CD4-positive, alpha-beta memory T cell (primary cell): ENCODE measurements around the gene POU2F3. TPM values are rescaled to one million over a fixed set of nuclear protein-coding genes. Genes with fewer than 3 reads are reported as not detected.

Experiments used
- CTCF ChIA-PET: fragments of 350-600 bp; sonication (Branson Sonifier 250); formaldehyde crosslinking; loops from one replicate; lab custom pipeline; 2021; ENCODE audit warnings: inconsistent platforms; ENCODE audit not compliant: partially characterized antibody; lab: Charles Lee
- POLR2A ChIA-PET: fragments of 350-600 bp; sonication (Branson Sonifier 250); formaldehyde crosslinking; loops from one replicate; lab custom pipeline; 2021; ENCODE audit not compliant: partially characterized antibody; lab: Charles Lee
- DNase-seq, 5 donors: peaks; one replicate each; pipeline versions ENCODE4 v3.0.0 to v3.0.0-alpha.2; 2020 to 2022; ENCODE audit warnings: mixed read lengths in 1 of 5
- H3K27ac ChIP-seq: one replicate; pipeline ENCODE4 v1.7.0; 2013; ENCODE audit warnings: low read depth, low read length
- H3K27me3 ChIP-seq: 2 replicates; pipeline ENCODE4 v1.7.0; 2013; ENCODE audit warnings: mild to moderate bottlenecking, low read length, moderate library complexity; ENCODE audit not compliant: insufficient read depth
- H3K36me3 ChIP-seq: 2 replicates; pipeline ENCODE4 v1.7.0; 2013; ENCODE audit warnings: mild to moderate bottlenecking, low read length, moderate library complexity; ENCODE audit not compliant: insufficient read depth
- H3K4me1 ChIP-seq: 2 replicates; pipeline ENCODE4 v1.7.0; 2013; ENCODE audit warnings: mild to moderate bottlenecking, low read length, moderate library complexity; ENCODE audit not compliant: insufficient read depth
- H3K4me3 ChIP-seq, 2 donors: one replicate each; pipeline ENCODE4 v1.7.0; 2013; ENCODE audit warnings: low read length in 2 of 2, mild to moderate bottlenecking in 1 of 2
- H3K9me3 ChIP-seq, 2 donors: one replicate each; pipeline ENCODE4 v1.7.0; 2013; ENCODE audit warnings: low read length in 2 of 2, control low read depth in 1 of 2; ENCODE audit not compliant: control insufficient read depth in 1 of 2
- H3K27ac Mint-ChIP-seq, 7 donors: one replicate each; pipeline ENCODE4 v1.8.0; 2020 to 2021; ENCODE audit warnings: mixed read lengths in 7 of 7, mild to moderate bottlenecking in 6 of 7, inconsistent platforms in 3 of 7, moderate library complexity in 3 of 7
- H3K27me3 Mint-ChIP-seq, 2 donors: one replicate each; pipeline ENCODE4 v1.8.0; 2020 to 2021; ENCODE audit warnings: mixed read lengths in 2 of 2
- H3K36me3 Mint-ChIP-seq, 2 donors: one replicate each; pipeline ENCODE4 v1.8.0; 2020 to 2021; ENCODE audit warnings: mixed read lengths in 2 of 2, inconsistent platforms in 1 of 2, mild to moderate bottlenecking in 1 of 2
- H3K4me1 Mint-ChIP-seq, 4 donors: one replicate each; pipeline ENCODE4 v1.8.0; 2020 to 2021; ENCODE audit warnings: mixed read lengths in 4 of 4, mild to moderate bottlenecking in 1 of 4
- H3K4me3 Mint-ChIP-seq, 8 donors: one replicate each; pipeline ENCODE4 v1.8.0; 2020 to 2021; ENCODE audit warnings: mixed read lengths in 8 of 8, mild to moderate bottlenecking in 7 of 8, moderate library complexity in 6 of 8, inconsistent platforms in 3 of 8
- H3K9me3 Mint-ChIP-seq, 8 donors: one replicate each; pipeline ENCODE4 v1.8.0; 2020 to 2021; ENCODE audit warnings: mixed read lengths in 8 of 8, mild to moderate bottlenecking in 5 of 8, inconsistent platforms in 3 of 8, moderate library complexity in 1 of 8
- intact Hi-C: fragments of 100-400 bp; cut with micrococcal nuclease; formaldehyde crosslinking; loops from one replicate; pipeline ENCODE4 v1.15.1; 2023
- polyA plus RNA-seq, 2 donors: library from polyadenylated mRNA; unstranded; fragments of 300-500 nt; fragmentation: Illumina TruSeq; gene quantifications; one replicate each; pipeline ENCODE4 v1.2.3, GENCODE V29; 2021
- total RNA-seq, 2 experiments: library from RNA; stranded (reverse); gene quantifications; one replicate each; pipeline ENCODE4 v1.2.3, GENCODE V29; 2021

POU2F3 gene
- total and polyA plus RNA-seq, 4 experiments from 2014 or later, result not detected

DNA sequence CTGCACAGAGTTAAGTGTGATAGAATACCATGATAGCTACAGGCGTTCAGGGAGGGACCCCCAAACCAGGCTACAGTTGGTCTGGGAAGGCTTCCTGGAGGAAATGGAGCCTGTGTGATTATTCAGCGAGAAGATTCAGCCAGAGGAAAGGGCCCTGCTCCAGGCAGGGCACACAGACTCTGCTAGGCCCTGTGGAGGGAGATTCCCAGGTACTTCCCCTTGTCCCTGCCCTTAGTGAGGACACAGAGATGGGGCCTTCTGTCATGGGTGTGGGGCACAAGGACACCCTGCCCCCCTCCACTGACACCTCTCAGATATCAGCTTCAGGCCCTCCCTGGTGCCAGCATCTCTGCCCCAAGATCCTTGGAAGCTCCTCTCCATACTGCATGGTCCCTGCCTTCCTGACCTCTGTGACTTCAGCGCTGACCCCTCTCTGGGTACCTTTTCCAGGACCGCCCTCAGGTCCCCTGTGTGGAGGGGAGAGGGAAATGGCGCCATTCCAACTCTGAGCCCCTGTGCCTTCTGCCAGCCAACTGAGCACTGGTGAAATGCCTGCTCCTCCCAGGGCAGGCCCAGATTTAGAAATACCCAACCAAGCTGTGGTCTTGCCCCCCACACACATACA is 12.6 kb upstream of the POU2F3 start:
- intact Hi-C loops, result no loop called here
- no peak overlapping the region for H3K4me3 ChIP-seq
- H3K27me3 ChIP-seq, result no peaks in the 10 kb centered on the region
- H3K36me3 Mint-ChIP-seq, result no peaks in the 10 kb centered on the region
- peaks cover 0 to 2% (median 0%) of the 10 kb centered on the region in 4 donors for H3K4me1 Mint-ChIP-seq
- DNase-seq, result no peak
- no peak overlapping the region for H3K27ac Mint-ChIP-seq
- H3K27ac ChIP-seq, result no peak overlapping the region
- peaks cover 3 to 26% of the 10 kb centered on the region in 2 donors for H3K27me3 Mint-ChIP-seq
- no peak overlapping the region for H3K4me3 Mint-ChIP-seq
- no peaks in the 10 kb centered on the region for H3K9me3 ChIP-seq
- H3K4me1 ChIP-seq, result no peaks in the 10 kb centered on the region
- POLR2A ChIA-PET, result no interaction called here
- H3K36me3 ChIP-seq, result no peaks in the 10 kb centered on the region
- peaks cover 0 to 3% (median 0%) of the 10 kb centered on the region in 8 donors for H3K9me3 Mint-ChIP-seq
- CTCF ChIA-PET, result no interaction called here

DNA sequence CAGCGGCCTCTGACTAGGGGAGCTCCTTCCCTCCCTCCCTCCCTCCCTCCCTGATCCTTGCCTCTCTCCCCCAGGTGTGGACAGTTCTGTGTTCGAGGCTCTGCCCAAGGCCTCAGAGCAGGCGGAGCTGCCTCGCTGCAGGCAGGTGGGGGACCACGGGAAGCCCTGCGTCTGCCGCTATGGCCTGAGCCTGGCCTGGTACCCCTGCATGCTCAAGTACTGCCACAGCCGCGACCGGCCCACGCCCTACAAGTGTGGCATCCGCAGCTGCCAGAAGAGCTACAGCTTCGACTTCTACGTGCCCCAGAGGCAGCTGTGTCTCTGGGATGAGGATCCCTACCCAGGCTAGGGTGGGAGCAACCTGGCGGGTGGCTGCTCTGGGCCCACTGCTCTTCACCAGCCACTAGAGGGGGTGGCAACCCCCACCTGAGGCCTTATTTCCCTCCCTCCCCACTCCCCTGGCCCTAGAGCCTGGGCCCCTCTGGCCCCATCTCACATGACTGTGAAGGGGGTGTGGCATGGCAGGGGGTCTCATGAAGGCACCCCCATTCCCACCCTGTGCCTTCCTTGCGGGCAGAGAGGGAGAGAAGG is 11.1 kb upstream of the POU2F3 start:
- peaks cover 0 to 2% (median 0%) of the 10 kb centered on the region in 4 donors for H3K4me1 Mint-ChIP-seq
- Histone ChIP-seq H3K9me3 (no peaks in the 10 kb centered on the region), H3K36me3 (no peaks in the 10 kb centered on the region), H3K27ac (no peak overlapping the region), H3K4me1 (no peaks in the 10 kb centered on the region), H3K4me3 (no peak overlapping the region), H3K27me3 (no peaks in the 10 kb centered on the region)
- ChIA-PET POLR2A (interaction anchor here (1.0 kb wide), 1 partner anchor 60 kb away, joined by 3 read pairs; no protein-coding TSS in a partner anchor), CTCF (interaction anchor here (1.4 to 2.4 kb wide), 3 partner anchors 51 to 74 kb away, joined by 3 to 12 read pairs (median 9); no protein-coding TSS in a partner anchor)
- H3K27me3 Mint-ChIP-seq, result peaks cover 7 to 23% of the 10 kb centered on the region in 2 donors
- intact Hi-C loops, result no loop called here
- H3K27ac Mint-ChIP-seq, result no peak overlapping the region
- no peak for DNase-seq
- H3K36me3 Mint-ChIP-seq, result no peaks in the 10 kb centered on the region
- peaks cover 0 to 2% (median 0%) of the 10 kb centered on the region in 8 donors for H3K9me3 Mint-ChIP-seq
- H3K4me3 Mint-ChIP-seq, result no peak overlapping the region

DNA sequence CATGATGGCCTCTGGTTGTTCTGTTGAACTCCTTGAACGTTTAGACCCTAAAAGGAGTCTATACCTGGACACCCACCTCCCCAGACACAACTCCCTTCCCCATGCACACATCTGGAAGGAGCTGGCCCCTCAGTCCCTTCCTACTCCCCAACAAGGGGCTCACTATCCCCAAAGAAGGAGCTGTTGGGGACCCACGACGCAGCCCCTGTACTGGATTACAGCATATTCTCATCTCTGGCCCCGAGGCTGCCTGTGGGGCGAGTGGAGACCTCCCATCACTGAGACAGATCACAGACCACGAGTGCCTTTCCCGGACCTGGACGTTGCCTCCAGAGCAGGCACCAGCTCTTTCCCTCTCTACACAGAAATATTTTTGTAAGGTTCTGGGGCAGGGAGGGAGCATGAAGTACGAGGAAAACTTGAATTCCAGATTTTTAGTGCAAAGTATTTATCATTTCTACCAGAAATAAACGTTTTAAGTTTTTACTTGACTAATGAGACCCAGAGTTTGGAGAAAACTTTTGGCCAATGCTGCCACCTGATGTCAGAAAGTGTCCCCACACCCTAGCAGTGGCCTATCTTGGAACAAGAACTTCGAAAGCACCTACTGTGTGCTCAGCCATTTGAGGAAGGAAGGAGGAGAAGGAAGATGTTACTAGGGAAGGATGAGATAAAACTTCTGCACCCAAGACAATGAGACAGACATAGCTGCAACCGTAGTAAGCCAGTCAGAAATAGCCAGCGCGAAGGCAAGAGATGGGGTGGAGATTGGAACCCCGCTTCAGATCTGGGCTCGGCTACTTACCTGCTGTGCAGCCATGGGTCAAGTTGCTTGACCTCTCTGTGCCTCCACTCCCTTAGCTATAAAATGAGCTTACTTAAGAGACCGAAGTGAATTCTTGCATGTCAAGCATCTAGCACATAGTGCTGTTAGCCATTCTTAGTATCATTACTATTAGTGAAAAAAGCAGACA is 10.2 kb upstream of the POU2F3 start:
- Histone ChIP-seq H3K27me3 (no peaks in the 10 kb centered on the region), H3K27ac (no peak overlapping the region), H3K4me3 (no peak overlapping the region), H3K9me3 (no peaks in the 10 kb centered on the region), H3K36me3 (no peaks in the 10 kb centered on the region), H3K4me1 (no peaks in the 10 kb centered on the region)
- Mint-ChIP-seq H3K36me3 (no peaks in the 10 kb centered on the region), H3K27me3 (peaks cover 10 to 22% of the 10 kb centered on the region in 2 donors), H3K4me3 (no peak overlapping the region), H3K4me1 (no peaks in the 10 kb centered on the region), H3K9me3 (peaks cover 0 to 2% (median 0%) of the 10 kb centered on the region in 8 donors), H3K27ac (no peak overlapping the region)
- ChIA-PET CTCF (interaction anchor here (1.4 to 2.4 kb wide), 3 partner anchors 52 to 73 kb away, joined by 3 to 12 read pairs (median 9); no protein-coding TSS in a partner anchor), POLR2A (interaction anchor here (1.0 kb wide), 1 partner anchor 61 kb away, joined by 3 read pairs; no protein-coding TSS in a partner anchor)
- no peak for DNase-seq
- intact Hi-C loops, result no loop called here

DNA sequence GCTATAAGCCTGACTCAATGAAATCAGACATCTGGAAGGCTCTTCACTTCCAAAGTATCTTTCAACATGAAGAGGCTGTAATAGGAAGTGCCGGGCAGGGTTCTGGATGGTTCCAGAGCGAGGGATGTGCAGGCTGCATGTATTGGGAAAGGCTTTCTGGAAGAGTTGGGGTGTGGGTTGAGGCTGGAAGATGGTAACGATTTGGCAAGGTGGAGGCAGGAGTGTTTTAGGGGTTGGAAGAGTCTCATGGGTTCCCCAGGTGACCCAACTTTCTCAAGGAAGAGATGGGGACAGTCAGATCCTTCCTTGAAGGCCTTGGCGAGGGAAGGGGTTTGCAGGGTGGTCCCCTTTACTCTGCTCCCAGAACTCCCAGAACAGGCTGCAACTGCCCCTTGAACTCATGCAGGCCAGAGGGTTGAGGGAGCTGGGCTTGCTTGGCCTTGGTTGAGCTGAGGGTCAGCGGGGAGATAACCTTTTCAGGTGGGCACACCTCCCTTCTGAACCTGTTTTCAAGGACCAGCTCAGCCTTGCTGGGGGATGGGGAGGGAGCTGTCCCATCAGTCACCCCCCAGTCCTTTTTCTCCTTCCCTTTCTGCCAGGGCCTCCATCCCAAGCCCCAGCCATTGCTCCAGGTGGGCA is 9.4 kb upstream of the POU2F3 start:
- no peaks in the 10 kb centered on the region for H3K27me3 ChIP-seq
- no peak for DNase-seq
- CTCF ChIA-PET, result interaction anchor here (1.4 to 2.4 kb wide), 3 partner anchors 53 to 72 kb away, joined by 3 to 12 read pairs (median 9); no protein-coding TSS in a partner anchor
- H3K4me3 ChIP-seq, result no peak overlapping the region
- H3K4me3 Mint-ChIP-seq, result no peak overlapping the region
- H3K9me3 Mint-ChIP-seq, result peaks cover 0 to 2% (median 0%) of the 10 kb centered on the region in 8 donors
- H3K36me3 ChIP-seq, result no peaks in the 10 kb centered on the region
- H3K36me3 Mint-ChIP-seq, result no peaks in the 10 kb centered on the region
- peaks cover 13 to 22% of the 10 kb centered on the region in 2 donors for H3K27me3 Mint-ChIP-seq
- intact Hi-C loops, result no loop called here
- POLR2A ChIA-PET, result no interaction called here
- H3K9me3 ChIP-seq, result no peaks in the 10 kb centered on the region
- no peak overlapping the region for H3K27ac ChIP-seq
- no peaks in the 10 kb centered on the region for H3K4me1 Mint-ChIP-seq
- H3K27ac Mint-ChIP-seq, result no peak overlapping the region
- no peaks in the 10 kb centered on the region for H3K4me1 ChIP-seq

DNA sequence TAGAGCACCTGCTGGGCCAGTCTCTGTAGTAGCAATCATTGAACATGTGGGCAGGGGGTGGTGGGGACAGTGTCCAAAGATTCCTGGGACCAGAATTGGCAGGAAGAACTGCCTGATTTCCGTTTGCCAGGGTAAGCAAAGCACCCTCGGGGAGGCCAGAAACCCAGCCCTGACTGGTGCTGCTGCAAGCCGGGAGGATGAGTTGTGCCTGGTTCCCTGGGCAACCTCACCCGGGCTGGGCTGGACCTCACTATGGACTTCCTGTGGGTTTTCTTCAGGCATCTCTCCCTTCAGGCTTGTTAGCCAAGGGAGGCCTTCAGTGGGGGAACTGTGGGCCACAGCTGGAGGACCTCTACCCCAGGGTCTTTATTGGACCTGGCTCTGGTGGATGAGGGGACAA is 8.0 kb upstream of the POU2F3 start:
- H3K4me3 Mint-ChIP-seq, result no peak overlapping the region
- CTCF ChIA-PET, result interaction anchor here (1.0 kb wide), 1 partner anchor 18 kb away, joined by 3 read pairs; no protein-coding TSS in a partner anchor
- Histone ChIP-seq H3K4me1 (no peaks in the 10 kb centered on the region), H3K36me3 (no peaks in the 10 kb centered on the region), H3K27ac (no peak overlapping the region), H3K9me3 (no peaks in the 10 kb centered on the region), H3K27me3 (no peaks in the 10 kb centered on the region), H3K4me3 (no peak overlapping the region)
- H3K4me1 Mint-ChIP-seq, result no peaks in the 10 kb centered on the region
- H3K27me3 Mint-ChIP-seq, result peaks cover 13 to 18% of the 10 kb centered on the region in 2 donors
- intact Hi-C loops, result no loop called here
- no peaks in the 10 kb centered on the region for H3K36me3 Mint-ChIP-seq
- DNase-seq, result no peak
- no peak overlapping the region for H3K27ac Mint-ChIP-seq
- H3K9me3 Mint-ChIP-seq, result no peaks in the 10 kb centered on the region
- POLR2A ChIA-PET, result no interaction called here

DNA sequence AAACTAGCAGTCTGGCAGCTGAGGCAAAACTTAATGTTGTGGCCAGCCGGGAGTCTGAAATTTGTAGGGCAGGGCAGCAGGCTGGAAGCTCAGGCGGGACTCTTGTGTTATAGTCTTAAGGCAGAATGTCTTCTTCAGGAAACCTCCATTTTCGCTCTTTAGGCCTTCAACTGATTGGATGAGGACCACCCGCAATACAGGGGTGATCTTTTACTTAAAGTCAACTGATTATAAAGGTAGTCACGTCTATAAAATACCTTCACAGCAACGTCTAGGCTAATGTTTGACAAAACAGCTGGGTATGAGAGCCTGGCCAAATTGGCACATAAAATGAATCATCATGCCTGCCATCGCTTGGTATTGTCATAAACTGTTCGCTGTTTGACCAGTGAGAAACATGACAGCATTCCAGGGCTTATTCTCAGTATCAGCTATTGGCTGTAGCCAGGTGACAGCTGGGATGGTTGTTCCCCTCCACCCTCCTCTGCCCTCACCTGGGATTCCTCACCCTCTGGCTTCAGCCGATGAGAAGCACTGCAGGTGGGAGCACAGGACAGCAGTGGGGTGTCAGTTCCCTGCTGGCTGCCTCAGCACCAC is 6.6 kb upstream of the POU2F3 start:
- no peaks in the 10 kb centered on the region for H3K36me3 Mint-ChIP-seq
- ChIA-PET POLR2A (no interaction called here), CTCF (interaction anchor here (1.1 to 4.1 kb wide), 2 partner anchors 11 to 70 kb away, joined by 3 to 19 read pairs; no protein-coding TSS in a partner anchor)
- H3K4me1 Mint-ChIP-seq, result no peaks in the 10 kb centered on the region
- Histone ChIP-seq H3K27me3 (no peaks in the 10 kb centered on the region), H3K36me3 (no peaks in the 10 kb centered on the region), H3K4me3 (no peak overlapping the region), H3K27ac (no peak overlapping the region), H3K9me3 (no peaks in the 10 kb centered on the region), H3K4me1 (no peaks in the 10 kb centered on the region)
- no peak for DNase-seq
- H3K4me3 Mint-ChIP-seq, result no peak overlapping the region
- H3K27me3 Mint-ChIP-seq, result peaks cover 16 to 25% of the 10 kb centered on the region in 2 donors
- no peak overlapping the region for H3K27ac Mint-ChIP-seq
- no peaks in the 10 kb centered on the region for H3K9me3 Mint-ChIP-seq
- intact Hi-C loops, result no loop called here
